Neuron (in vitro differentiated cells): ENCODE measurements around the gene SLC25A51.
A peak's percentile ranks its signal among the peaks of the same experiment; 100 is the strongest.
"Not testable (repeated sequence)": the region's sequence is repeated elsewhere in the genome, so short reads cannot be mapped to it uniquely, and the experiment has no call there.

Experiments used
- H2AFZ ChIP-seq: one replicate; pipeline ENCODE4 v1.6.1; 2013; ENCODE audit warnings: low read depth, mild to moderate bottlenecking, inconsistent platforms, low read length, moderate library complexity
- H3K27me3 ChIP-seq: one replicate; pipeline ENCODE4 v1.6.1; 2013; ENCODE audit warnings: low read length; ENCODE audit not compliant: insufficient read depth
- H3K36me3 ChIP-seq: one replicate; pipeline ENCODE4 v1.6.1; 2013; ENCODE audit warnings: low read length; ENCODE audit not compliant: insufficient read depth
- H3K4me1 ChIP-seq: one replicate; pipeline ENCODE4 v1.6.1; 2013; ENCODE audit warnings: low read length; ENCODE audit not compliant: insufficient read depth
- H3K4me3 ChIP-seq: 2 replicates; pipeline ENCODE4 v1.5.1; 2013; ENCODE audit warnings: mild to moderate bottlenecking, low read length, moderate library complexity
- H3K9me3 ChIP-seq: one replicate; pipeline ENCODE4 v1.6.1; 2013; ENCODE audit warnings: low read length

The SLC25A51 gene

GRCh38 chr9:37902131-37902530 lies 1.8 kb downstream of the SLC25A51 start:
- Histone ChIP-seq H3K9me3 (no peaks in the 10 kb centered on the region), H2AFZ (no peak overlapping the region), H3K27me3 (no peaks in the 10 kb centered on the region), H3K36me3 (peaks cover 11% of the 10 kb centered on the region), H3K4me1 (peaks cover 15% of the 10 kb centered on the region), H3K4me3 (peak overlapping the region; percentile 61)

GRCh38 chr9:37899041-37899440 lies 4.9 kb downstream of the SLC25A51 start:
- H3K36me3 ChIP-seq = peaks cover 32% of the 10 kb centered on the region

GRCh38 chr9:37897665-37898064 lies 6.3 kb downstream of the SLC25A51 start:
- Histone ChIP-seq H2AFZ (no peak overlapping the region), H3K9me3 (no peaks in the 10 kb centered on the region), H3K36me3 (peaks cover 43% of the 10 kb centered on the region), H3K4me1 (peaks cover 6% of the 10 kb centered on the region), H3K27me3 (no peaks in the 10 kb centered on the region), H3K4me3 (no peak overlapping the region)

More at GRCh38 chr9:37899041-37899440, 4.9 kb downstream of the SLC25A51 start:
- Histone ChIP-seq H3K9me3 (no peaks in the 10 kb centered on the region), H2AFZ (no peak overlapping the region), H3K27me3 (no peaks in the 10 kb centered on the region), H3K4me1 (peaks cover 12% of the 10 kb centered on the region), H3K4me3 (no peak overlapping the region)

GRCh38 chr9:37892063-37892462 lies 11.9 kb downstream of the SLC25A51 start:
- Histone ChIP-seq H2AFZ (no peak overlapping the region), H3K4me1 (peaks cover 3% of the 10 kb centered on the region), H3K4me3 (no peak overlapping the region), H3K27me3 (no peaks in the 10 kb centered on the region), H3K9me3 (peaks cover 3% of the 10 kb centered on the region), H3K36me3 (peaks cover 41% of the 10 kb centered on the region)

GRCh38 chr9:37891042-37891441 lies 12.9 kb downstream of the SLC25A51 start:
- not testable (repeated sequence) for H3K4me3 ChIP-seq, H3K4me1 ChIP-seq, H3K9me3 ChIP-seq, H2AFZ ChIP-seq, H3K27me3 ChIP-seq
- H3K36me3 ChIP-seq = peaks cover 34% of the 10 kb centered on the region

- Histone ChIP-seq H3K4me1 (peaks cover 3% of the 10 kb centered on the region), H3K36me3 (peaks cover 27% of the 10 kb centered on the region), H3K4me3 (no peak overlapping the region), H3K9me3 (peaks cover 9% of the 10 kb centered on the region), H2AFZ (no peak overlapping the region), H3K27me3 (no peaks in the 10 kb centered on the region)
Measured at GRCh38 chr9:37889536-37889935, 14.4 kb downstream of the SLC25A51 start.

- H2AFZ ChIP-seq, H3K4me1 ChIP-seq, H3K4me3 ChIP-seq, H3K27me3 ChIP-seq, H3K9me3 ChIP-seq: not testable (repeated sequence)
- H3K36me3 ChIP-seq = peaks cover 16% of the 10 kb centered on the region
Measured at GRCh38 chr9:37887977-37888583, 15.8 kb downstream of the SLC25A51 start.

- Histone ChIP-seq H3K4me3 (no peak overlapping the region), H3K36me3 (peaks cover 16% of the 10 kb centered on the region), H3K9me3 (peaks cover 12% of the 10 kb centered on the region), H3K27me3 (no peaks in the 10 kb centered on the region), H2AFZ (no peak overlapping the region), H3K4me1 (no peaks in the 10 kb centered on the region)
Measured at GRCh38 chr9:37880916-37881479, 22.9 kb downstream of the SLC25A51 start.

GRCh38 chr9:37876376-37876775 lies 27.6 kb downstream of the SLC25A51 start:
- Histone ChIP-seq H3K9me3 (peaks cover 6% of the 10 kb centered on the region), H3K36me3 (peaks cover 14% of the 10 kb centered on the region), H3K4me3 (no peak overlapping the region), H2AFZ (no peak overlapping the region), H3K27me3 (no peaks in the 10 kb centered on the region), H3K4me1 (no peaks in the 10 kb centered on the region)

GRCh38 chr9:37873955-37874354 lies 30.0 kb downstream of the SLC25A51 start:
- Histone ChIP-seq H3K4me1 (no peaks in the 10 kb centered on the region), H2AFZ (no peak overlapping the region), H3K36me3 (peaks cover 5% of the 10 kb centered on the region), H3K27me3 (no peaks in the 10 kb centered on the region), H3K9me3 (peaks cover 9% of the 10 kb centered on the region), H3K4me3 (no peak overlapping the region)

GRCh38 chr9:37870799-37871176 lies 33.1 kb downstream of the SLC25A51 start:
- no peak overlapping the region for H3K4me3 ChIP-seq
- peaks cover 2% of the 10 kb centered on the region for H3K9me3 ChIP-seq
- H3K27me3 ChIP-seq = no peaks in the 10 kb centered on the region
- no peaks in the 10 kb centered on the region for H3K4me1 ChIP-seq
- no peak overlapping the region for H2AFZ ChIP-seq
- peaks cover 5% of the 10 kb centered on the region for H3K36me3 ChIP-seq

- H3K4me1 ChIP-seq = no peaks in the 10 kb centered on the region
- H3K4me3 ChIP-seq = no peak overlapping the region
- peaks cover 5% of the 10 kb centered on the region for H3K36me3 ChIP-seq
- H2AFZ ChIP-seq = no peak overlapping the region
- no peaks in the 10 kb centered on the region for H3K27me3 ChIP-seq
- peaks cover 2% of the 10 kb centered on the region for H3K9me3 ChIP-seq
Measured at GRCh38 chr9:37870081-37870798, 33.7 kb downstream of the SLC25A51 start.

- H3K4me3 ChIP-seq = no peak overlapping the region
- no peak overlapping the region for H2AFZ ChIP-seq
- H3K36me3 ChIP-seq = peaks cover 52% of the 10 kb centered on the region
- no peaks in the 10 kb centered on the region for H3K4me1 ChIP-seq
- no peaks in the 10 kb centered on the region for H3K27me3 ChIP-seq
- no peaks in the 10 kb centered on the region for H3K9me3 ChIP-seq
Measured at GRCh38 chr9:37862530-37862929, 41.4 kb downstream of the SLC25A51 start.
